Endothelial cell of umbilical vein (primary cell): ENCODE measurements around the gene DUOXA1.

Experiments used
- EZH2 ChIP-seq: IDR thresholded peaks from 2 replicates; pipeline ENCODE4 v1.6.1; 2012; ENCODE audit warnings: borderline replicate concordance, low read depth, mild to moderate bottlenecking, moderate library complexity, low read length, inconsistent platforms; ENCODE audit not compliant: severe bottlenecking
- MYC ChIP-seq: IDR thresholded peaks from one replicate; pipeline ENCODE4 v1.6.1; 2011; ENCODE audit warnings: mild to moderate bottlenecking, low read depth, low read length
- POLR2A ChIP-seq: IDR thresholded peaks from 2 replicates; pipeline ENCODE4 v1.6.1; 2012; ENCODE audit warnings: low read depth, mild to moderate bottlenecking, control low read depth, low read length
- POLR2AphosphoS5 ChIP-seq: IDR thresholded peaks from 2 replicates; pipeline ENCODE4 v1.6.1; 2012; ENCODE audit warnings: low read depth, mild to moderate bottlenecking, control low read depth, low read length, moderate library complexity; ENCODE audit not compliant: insufficient read depth
- TF ChIP-seq, protein P1 (sequence below), 2 donors: IDR thresholded peaks; 1 replicate in 1 of 2; 2 replicates in 1 of 2; pipeline ENCODE4 v1.5.1; 2011; ENCODE audit warnings: low read length in 2 of 2, mild to moderate bottlenecking in 2 of 2, moderate library complexity in 2 of 2, control low read depth in 1 of 2, inconsistent platforms in 1 of 2, low read depth in 1 of 2; ENCODE audit not compliant: insufficient read depth in 1 of 2; ENCODE audit errors: extremely low read depth in 1 of 2
- TF ChIP-seq, protein P2 (sequence below): IDR thresholded peaks from 2 replicates; pipeline ENCODE4 v1.6.1; 2011; ENCODE audit not compliant: insufficient read depth, insufficient read length

DNA sequence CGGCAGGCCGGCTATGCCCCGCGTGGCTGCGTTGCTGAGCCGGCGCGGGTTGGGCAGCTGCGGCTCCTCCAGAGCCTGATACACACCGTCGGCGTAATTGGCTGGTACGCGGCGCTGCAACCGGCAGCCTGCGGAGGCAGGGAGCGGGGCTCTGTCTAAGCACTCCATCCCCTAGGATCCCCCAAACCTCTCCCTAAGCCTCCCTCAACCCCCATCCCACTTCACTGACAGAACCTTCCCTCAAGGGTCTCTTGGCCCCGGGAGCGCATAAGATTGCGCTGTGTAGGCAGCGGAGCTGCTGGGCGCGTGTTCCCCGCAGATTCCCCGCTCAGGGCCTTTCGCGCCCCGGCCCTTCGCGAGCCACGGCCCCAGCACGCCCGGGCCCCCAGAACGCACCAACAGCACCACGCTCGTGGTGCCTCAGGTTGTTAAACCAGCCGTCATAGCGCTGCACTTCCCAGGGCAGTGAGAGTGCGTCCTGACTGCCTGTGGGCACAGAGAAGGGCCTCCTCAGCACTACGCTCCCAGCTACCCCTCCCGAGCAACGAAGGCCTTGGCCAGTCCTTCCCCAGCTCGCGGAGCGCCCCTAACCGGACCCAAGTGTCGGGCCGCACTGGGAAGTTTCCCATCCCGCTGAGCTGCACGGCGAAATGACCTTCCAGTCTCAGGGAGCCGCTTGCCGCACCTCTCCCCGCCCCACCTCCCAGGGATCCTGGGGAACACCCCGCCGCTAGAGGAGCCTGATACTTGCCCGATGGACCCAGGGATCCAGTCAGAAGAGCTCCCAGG is 16.9 kb downstream of the DUOXA1 start:
- TF ChIP-seq, protein P1, sequence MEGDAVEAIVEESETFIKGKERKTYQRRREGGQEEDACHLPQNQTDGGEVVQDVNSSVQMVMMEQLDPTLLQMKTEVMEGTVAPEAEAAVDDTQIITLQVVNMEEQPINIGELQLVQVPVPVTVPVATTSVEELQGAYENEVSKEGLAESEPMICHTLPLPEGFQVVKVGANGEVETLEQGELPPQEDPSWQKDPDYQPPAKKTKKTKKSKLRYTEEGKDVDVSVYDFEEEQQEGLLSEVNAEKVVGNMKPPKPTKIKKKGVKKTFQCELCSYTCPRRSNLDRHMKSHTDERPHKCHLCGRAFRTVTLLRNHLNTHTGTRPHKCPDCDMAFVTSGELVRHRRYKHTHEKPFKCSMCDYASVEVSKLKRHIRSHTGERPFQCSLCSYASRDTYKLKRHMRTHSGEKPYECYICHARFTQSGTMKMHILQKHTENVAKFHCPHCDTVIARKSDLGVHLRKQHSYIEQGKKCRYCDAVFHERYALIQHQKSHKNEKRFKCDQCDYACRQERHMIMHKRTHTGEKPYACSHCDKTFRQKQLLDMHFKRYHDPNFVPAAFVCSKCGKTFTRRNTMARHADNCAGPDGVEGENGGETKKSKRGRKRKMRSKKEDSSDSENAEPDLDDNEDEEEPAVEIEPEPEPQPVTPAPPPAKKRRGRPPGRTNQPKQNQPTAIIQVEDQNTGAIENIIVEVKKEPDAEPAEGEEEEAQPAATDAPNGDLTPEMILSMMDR (IDR thresholded peaks at IDR 0.05; ENCODE audit: extremely low read depth in 1 of 2, insufficient read depth in 1 of 2, low read depth in 1 of 2, low read length in 2 of 2), result no peak
- TF ChIP-seq, protein P2, sequence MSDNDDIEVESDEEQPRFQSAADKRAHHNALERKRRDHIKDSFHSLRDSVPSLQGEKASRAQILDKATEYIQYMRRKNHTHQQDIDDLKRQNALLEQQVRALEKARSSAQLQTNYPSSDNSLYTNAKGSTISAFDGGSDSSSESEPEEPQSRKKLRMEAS, result no peak
- TF ChIP-seq EZH2 (peak; percentile 96), POLR2AphosphoS5 (no peak), POLR2A (no peak), MYC (no peak)
